ENCODE data around the gene TBC1D24. TPM values are rescaled to one million over a fixed set of nuclear protein-coding genes. Genes with fewer than 3 reads are reported as not detected.

TBC1D24 gene
- total and polyA plus RNA-seq, 9 of the 15 experiments (the other 6 are each of a cell fraction or from before 2014, with no cell fraction given) = 1.7 to 22.6 (median 7.2) TPM

- CTCF ChIA-PET (ENCODE audit: low intra/inter-chr PET ratio) = interaction anchor here (0.6 kb wide), 1 partner anchor 222 kb away, joined by 3 read pairs; the partner anchor contains the start of gene KCTD5
- no peak for TF ChIP-seq NBN (IDR thresholded peaks at IDR 0.05; ENCODE audit: low read depth)
- TF ChIP-seq SREBF2 (CRISPR knock-in tag; IDR thresholded peaks at IDR 0.05) = no peak
- no peak for TF ChIP-seq NCOA4 (IDR thresholded peaks at IDR 0.05; ENCODE audit: partially characterized antibody)
- peak; percentile 79 for TF ChIP-seq SUPT5H (IDR thresholded peaks at IDR 0.05)
- no peak for TF ChIP-seq MEF2A (IDR thresholded peaks at IDR 0.05; ENCODE audit: control insufficient read depth, low read depth, low read length)
- TF ChIP-seq FOS (IDR thresholded peaks at IDR 0.05; ENCODE audit: extremely low read depth, insufficient read length) = peak; percentile 16
- 0 out of 2 replicates have a peak, but pooled peaks have one; percentile 19 for TF ChIP-seq TOE1 (IDR thresholded peaks at IDR 0.05; ENCODE audit: borderline replicate concordance)
- no peak for TF ChIP-seq TOE1 (CRISPR knock-in tag; IDR thresholded peaks at IDR 0.05; ENCODE audit: borderline replicate concordance, low read depth)
- no peak for TF ChIP-seq GTF2E2 (tag; IDR thresholded peaks at IDR 0.05)
- no peak for TF ChIP-seq THAP7 (CRISPR knock-in tag; IDR thresholded peaks at IDR 0.05)
- peak; percentile 35 for TF ChIP-seq HMGN3 (IDR thresholded peaks at IDR 0.05; ENCODE audit: borderline replicate concordance, extremely low read depth, insufficient read length, low read depth, low read length)
These were observed 15.1 kb upstream of the TBC1D24 start, which contains the start of gene TEDC2 for GRCh38 chr16:2459647-2460390. Gene TEDC2, plus strand, starts transcription at chr16:2460109. Its CDS starts 36 bp downstream, at chr16:2460145.

More at GRCh38 chr16:2459647-2460390, 15.1 kb upstream of the TBC1D24 start, which contains the start of gene TEDC2:
- no peaks in the 10 kb centered on the region for H3K27me3 ChIP-seq (ENCODE audit: control insufficient read depth in 2 of 2, insufficient read depth in 2 of 2, low read length in 2 of 2)
- peak within 1 kb of the TSS; percentile 94 for H3K4me2 ChIP-seq (ENCODE audit: insufficient read depth, low read length)
- peaks cover 10 to 75% of the 10 kb centered on the region in 2 experiments; a peak in 4 of 5 replicates for H3K4me1 ChIP-seq (replicated peaks in 1 of 2; ENCODE audit: control insufficient read depth in 2 of 2, insufficient read depth in 2 of 2, low read length in 2 of 2)
- no TSS peak for BruUV-seq (replicated peaks)
- H4K20me1 ChIP-seq (replicated peaks; ENCODE audit: control insufficient read depth, insufficient read depth, low read length) = no peaks in the 10 kb centered on the region; the same call in 1 of the 2 replicates
- H3K9ac ChIP-seq (ENCODE audit: insufficient read depth in 1 of 2, low read depth in 2 of 2, low read length in 2 of 2) = peak within 1 kb of the TSS; percentile 66 to 97
- peaks cover 6% of the 10 kb centered on the region for H3K9me1 ChIP-seq (ENCODE audit: control insufficient read depth, insufficient read depth, low read length)
- 0% methylated on average over 46 of the region's 66 CpGs for WGBS (ENCODE audit: insufficient coverage, low coverage, missing lambda C conversion rate)
- in situ Hi-C loops (cut with MboI) (no loop called here), intact Hi-C loops (cut with micrococcal nuclease) (no loop called here)
- H3K4me3 ChIP-seq = peak within 1 kb of the TSS; percentile 77
- H3K27ac ChIP-seq (ENCODE audit: extremely low read depth, low read depth, low read length) = peak within 1 kb of the TSS; percentile 66
- POLR2A ChIA-PET = interaction anchor here (0.5 to 1.3 kb wide), 12 partner anchors 9 to 452 kb away, joined by 3 to 6 read pairs (median 4); partner anchors contain the start of gene TRAF7
- H3K9me3 ChIP-seq (replicated peaks; ENCODE audit: control insufficient read depth, insufficient read depth, low read depth, low read length) = no peaks in the 10 kb centered on the region
- DNase-seq (ENCODE audit: extremely low read depth in 1 of 4, low spot score in 3 of 4) (peak; percentile 97 to 99 (median 98)), FAIRE-seq (peak; percentile 99), ATAC-seq (peak; percentile 96)
- H3K79me2 ChIP-seq (ENCODE audit: control insufficient read depth, insufficient read depth, low read length) = peaks cover 16% of the 10 kb centered on the region
- peaks cover 63% of the 10 kb centered on the region; the same call in 2 of the 3 replicates for H3K36me3 ChIP-seq (ENCODE audit: control insufficient read depth, insufficient read depth, low read length)
- H2AFZ ChIP-seq (ENCODE audit: low read depth, low read length) = peak within 1 kb of the TSS; percentile 69
